Lower leg skin (tissue), 3 donors: ENCODE data around the gene RANBP9.

Experiments used
- POLR2A ChIP-seq, 2 donors: fragments of 450-650 bp; IDR thresholded peaks; one replicate each; pipeline ENCODE4 v1.6.1; 2016 to 2017; ENCODE audit warnings: antibody characterized with exemption in 2 of 2, mild to moderate bottlenecking in 1 of 2, moderate library complexity in 1 of 2
- TF ChIP-seq, protein P1 (sequence below), 3 donors: fragments of 450-650 bp; IDR thresholded peaks; one replicate each; pipeline ENCODE4 v1.5.1; 2016; ENCODE audit warnings: antibody characterized with exemption in 3 of 3, mild to moderate bottlenecking in 3 of 3, moderate library complexity in 2 of 3

DNA sequence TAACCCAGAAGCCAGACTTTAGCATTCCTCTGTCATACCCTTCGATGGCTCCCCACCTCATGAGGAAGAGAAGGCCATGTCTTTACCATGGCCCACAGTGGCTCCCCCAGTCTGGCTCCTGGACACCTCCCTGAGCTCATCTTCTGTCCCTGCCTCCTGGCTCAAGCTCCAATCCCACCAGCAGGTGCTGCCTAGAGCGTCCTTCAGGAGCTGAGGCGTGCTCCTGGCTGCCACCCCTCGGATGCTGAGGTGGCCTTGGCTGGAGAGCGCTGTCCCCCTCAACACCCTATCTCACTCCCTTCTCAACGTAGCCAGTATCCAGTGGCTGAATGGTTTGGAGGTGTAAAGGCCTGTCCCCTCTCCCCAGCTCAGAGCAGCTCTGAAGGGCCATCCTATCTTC, 47.4 kb upstream of the RANBP9 start:
- TF ChIP-seq, protein P1, sequence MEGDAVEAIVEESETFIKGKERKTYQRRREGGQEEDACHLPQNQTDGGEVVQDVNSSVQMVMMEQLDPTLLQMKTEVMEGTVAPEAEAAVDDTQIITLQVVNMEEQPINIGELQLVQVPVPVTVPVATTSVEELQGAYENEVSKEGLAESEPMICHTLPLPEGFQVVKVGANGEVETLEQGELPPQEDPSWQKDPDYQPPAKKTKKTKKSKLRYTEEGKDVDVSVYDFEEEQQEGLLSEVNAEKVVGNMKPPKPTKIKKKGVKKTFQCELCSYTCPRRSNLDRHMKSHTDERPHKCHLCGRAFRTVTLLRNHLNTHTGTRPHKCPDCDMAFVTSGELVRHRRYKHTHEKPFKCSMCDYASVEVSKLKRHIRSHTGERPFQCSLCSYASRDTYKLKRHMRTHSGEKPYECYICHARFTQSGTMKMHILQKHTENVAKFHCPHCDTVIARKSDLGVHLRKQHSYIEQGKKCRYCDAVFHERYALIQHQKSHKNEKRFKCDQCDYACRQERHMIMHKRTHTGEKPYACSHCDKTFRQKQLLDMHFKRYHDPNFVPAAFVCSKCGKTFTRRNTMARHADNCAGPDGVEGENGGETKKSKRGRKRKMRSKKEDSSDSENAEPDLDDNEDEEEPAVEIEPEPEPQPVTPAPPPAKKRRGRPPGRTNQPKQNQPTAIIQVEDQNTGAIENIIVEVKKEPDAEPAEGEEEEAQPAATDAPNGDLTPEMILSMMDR (IDR thresholded peaks at IDR 0.05): no peak
- TF ChIP-seq POLR2A (IDR thresholded peaks at IDR 0.05): no peak
